NCI-H82 treated with DMSO at 0.1 percent for 48 hours (cell line): ENCODE results near the gene ST6GAL1.

Source experiments
- DNase-seq: peaks from one replicate; lab custom pipeline; 2025; ENCODE audit not compliant: unreplicated experiment; lab: John Stamatoyannopoulos, UW

ST6GAL1 gene

GRCh38 chr3:187102073-187102634 is 171.8 kb downstream of the ST6GAL1 start:
- DNase-seq = no peak

DNA sequence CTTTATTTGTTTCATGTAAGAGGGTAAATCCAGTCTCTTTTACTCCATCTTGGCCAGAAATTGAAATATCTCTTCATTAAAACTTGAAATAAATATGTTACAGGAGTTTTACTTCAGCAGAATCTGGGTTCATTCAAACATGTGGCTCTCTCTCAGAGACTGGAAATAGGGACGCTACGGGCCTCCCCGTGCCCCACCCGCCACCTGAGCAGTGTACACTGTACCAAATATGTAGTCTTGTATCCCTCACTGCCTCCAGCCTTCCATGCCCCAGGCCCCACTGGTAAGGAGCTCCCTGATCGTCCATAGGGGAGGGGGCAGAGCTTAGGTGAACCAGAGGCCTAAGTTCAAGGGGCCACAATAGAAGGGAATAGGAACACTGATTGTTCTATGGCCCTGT is 172.9 kb downstream of the ST6GAL1 start:
- no peak for DNase-seq

DNA sequence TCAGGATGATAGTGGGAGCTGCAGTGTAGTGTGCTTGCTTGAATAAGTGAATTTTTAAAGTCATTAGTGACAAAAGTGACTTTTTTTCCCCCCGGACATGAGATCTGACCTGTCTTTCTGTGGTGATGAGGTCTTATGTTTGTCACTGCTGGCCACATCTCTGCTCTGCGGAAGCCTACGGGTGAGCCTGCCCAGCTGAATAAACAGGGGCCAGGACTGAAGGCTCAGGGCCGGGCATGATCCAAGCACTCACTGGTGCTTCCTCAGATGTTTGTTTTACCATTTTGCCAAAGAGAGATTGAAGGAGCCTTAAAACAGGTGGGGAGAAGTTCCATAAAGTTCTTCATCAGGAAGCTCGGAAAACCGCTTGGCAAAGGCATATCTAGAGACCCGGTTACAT is 174.0 kb downstream of the ST6GAL1 start:
- no peak for DNase-seq

DNA sequence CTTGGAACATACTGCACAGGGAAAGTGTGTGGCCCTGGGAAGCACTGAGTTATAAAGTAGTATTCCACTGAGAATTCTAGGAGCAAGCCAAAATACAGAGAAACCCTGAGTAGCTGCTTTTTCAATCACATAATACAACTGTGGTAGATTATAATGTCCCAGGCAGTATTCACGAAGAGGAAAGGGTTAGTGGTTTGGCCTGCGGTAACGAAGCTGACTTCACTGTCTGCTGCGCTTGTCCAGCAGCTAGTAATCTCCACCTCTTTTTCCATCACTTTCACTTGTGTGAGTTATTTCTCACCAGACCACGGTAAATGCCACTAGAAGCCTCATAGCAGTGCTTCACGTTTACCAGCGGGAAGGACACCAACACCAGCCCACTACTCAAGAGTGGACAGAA is 174.6 kb downstream of the ST6GAL1 start:
- no peak for DNase-seq

- no peak for DNase-seq
Measured at GRCh38 chr3:187105700-187106099, 175.4 kb downstream of the ST6GAL1 start.

DNA sequence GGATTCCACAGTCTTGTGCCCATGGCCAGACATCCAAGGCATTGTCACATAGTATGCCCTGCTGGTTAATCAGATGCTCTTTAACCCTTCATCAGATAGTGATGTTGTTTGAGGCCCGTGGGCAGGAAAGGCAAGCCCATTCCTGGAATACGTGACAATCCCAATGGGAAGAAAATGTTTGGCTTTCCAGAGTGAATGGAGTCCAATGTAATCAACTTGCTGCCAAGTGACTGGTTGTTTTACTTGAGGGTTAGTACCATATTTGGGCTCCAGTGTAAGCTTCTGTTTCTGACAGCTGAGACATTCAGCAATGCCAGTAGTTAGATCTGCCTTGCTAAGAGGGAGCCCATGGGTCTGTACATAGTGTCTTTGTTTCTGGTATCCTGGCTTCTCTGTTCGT is 177.7 kb downstream of the ST6GAL1 start:
- no peak for DNase-seq

DNA sequence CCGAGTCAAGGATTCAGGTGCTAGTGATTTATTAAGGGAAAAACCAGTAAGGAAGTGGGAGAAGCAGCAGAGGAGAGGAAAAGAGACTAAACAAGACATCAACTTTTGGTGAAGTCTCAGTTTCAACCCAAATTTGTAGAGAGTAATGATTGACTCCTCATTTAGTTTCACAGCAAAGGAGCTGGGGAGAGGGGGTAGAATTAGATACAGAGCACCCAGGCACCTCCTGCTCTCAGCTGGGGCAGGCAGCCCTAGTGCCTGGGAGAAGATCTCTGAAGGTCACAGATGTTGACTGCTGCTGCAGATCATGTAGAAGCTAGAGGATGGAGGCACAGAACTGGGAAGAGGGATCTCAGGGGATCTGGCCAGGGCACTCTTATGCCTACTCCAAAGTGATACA is 179.8 kb downstream of the ST6GAL1 start:
- no peak for DNase-seq

DNA sequence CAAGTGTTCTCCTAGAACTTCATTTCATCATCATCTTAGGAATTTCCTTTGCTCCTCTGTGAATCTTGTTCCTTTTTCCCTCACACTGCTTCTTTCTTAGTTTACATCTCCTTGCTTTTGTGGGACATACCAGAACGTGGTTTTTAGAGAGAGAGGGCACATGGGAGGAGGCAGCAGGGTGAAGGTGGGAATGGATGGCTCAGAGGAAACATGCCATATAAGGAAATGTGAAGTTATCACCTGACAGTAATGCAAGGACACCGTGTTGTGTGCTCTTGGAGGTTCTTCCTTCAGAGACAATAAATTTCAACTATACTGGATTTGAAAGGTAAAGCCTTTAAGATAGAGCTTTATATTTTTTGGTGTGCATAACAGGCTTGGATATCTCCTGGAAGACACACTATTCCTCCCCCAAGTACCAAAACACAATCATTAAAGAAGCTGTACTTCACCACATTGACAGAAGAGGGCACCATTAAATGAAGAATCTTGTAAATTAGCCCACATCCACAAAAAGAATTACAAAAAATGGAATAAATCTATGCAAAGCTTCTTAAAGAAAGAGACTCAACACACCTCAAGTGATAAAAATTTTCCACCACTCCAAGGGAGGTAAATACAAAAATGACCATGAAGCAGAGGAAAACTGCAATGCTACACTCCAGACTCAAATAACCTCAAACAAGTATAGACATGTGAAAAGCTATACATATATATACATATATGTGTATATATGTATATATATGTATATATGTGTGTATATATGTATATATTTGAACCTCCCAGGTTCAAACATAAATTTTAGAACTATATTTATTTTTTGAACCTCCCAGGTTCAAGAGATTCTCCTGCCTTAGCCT is 182.8 kb downstream of the ST6GAL1 start:
- peak; percentile 7 for DNase-seq

DNA sequence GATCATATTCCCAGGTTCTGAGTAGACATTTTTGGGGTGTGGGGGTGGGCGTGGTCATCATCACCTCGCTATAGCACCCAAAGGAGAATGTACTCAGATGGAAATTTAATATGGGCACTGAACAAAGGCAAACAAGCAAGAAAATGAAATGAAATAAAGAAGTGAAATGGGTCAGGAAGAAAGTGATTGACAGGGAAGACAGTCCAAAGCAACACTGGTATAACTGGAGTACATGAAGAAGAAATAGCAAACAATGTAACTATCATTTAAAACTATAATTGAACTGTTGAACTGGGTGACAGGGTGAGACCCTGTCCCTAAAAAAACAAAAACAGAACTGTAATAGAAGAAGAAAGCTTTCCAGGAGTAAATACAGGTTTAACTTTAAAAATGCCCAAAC is 184.2 kb downstream of the ST6GAL1 start:
- DNase-seq = no peak

GRCh38 chr3:187120326-187120725 is 190.0 kb downstream of the ST6GAL1 start:
- no peak for DNase-seq

GRCh38 chr3:187122261-187122660 is 191.9 kb downstream of the ST6GAL1 start:
- DNase-seq = no peak

GRCh38 chr3:187125319-187126031 is 195.1 kb downstream of the ST6GAL1 start:
- DNase-seq = no peak
